ENCODE measurements around the gene INPP4A.

DNA sequence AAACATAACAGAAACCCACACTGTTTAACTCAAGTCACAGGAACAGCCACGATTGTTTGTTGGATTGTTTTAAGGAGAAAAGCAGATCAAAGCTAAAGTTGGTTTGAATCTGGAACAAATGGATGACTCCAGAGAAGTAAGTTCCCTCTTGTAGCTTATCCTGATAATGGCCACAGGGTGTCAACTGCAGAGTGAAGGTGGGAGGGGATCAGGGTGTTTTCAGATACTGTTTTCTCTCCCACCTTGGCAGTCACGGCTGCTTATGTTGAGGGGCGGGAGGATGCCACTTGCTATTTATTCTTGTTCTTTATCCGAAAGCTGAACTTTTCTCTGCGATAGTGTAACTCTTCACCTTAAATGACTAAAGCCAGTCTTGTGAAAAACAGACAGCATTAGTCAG is 36.5 kb upstream of the INPP4A start:
- no peak for TF ChIP-seq MEIS2 (CRISPR knock-in tag; IDR thresholded peaks at IDR 0.05)
- TF ChIP-seq, protein P1, sequence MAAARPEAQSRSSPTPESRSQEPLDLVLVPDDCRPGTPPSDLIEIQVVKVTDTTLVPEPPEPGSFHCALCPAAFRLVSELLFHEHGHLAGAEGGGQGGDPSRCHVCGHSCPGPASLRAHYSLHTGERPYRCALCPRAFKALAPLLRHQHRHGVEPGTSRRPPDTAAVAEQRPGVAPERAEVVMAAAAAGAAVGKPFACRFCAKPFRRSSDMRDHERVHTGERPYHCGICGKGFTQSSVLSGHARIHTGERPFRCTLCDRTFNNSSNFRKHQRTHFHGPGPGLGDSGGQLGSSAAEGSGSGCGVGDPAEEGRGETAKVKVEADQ (CRISPR knock-in tag; IDR thresholded peaks at IDR 0.05; ENCODE audit: borderline replicate concordance), result no peak
